GM21529 (cell line): Measurements from ENCODE around the gene COL23A1.

ENCODE experiments used
- ATAC-seq: cut with Tn5 transposase; IDR thresholded peaks from one replicate; pipeline ENCODE4 v1.9.1; 2021; ENCODE audit not compliant: unreplicated experiment

The COL23A1 gene

DNA sequence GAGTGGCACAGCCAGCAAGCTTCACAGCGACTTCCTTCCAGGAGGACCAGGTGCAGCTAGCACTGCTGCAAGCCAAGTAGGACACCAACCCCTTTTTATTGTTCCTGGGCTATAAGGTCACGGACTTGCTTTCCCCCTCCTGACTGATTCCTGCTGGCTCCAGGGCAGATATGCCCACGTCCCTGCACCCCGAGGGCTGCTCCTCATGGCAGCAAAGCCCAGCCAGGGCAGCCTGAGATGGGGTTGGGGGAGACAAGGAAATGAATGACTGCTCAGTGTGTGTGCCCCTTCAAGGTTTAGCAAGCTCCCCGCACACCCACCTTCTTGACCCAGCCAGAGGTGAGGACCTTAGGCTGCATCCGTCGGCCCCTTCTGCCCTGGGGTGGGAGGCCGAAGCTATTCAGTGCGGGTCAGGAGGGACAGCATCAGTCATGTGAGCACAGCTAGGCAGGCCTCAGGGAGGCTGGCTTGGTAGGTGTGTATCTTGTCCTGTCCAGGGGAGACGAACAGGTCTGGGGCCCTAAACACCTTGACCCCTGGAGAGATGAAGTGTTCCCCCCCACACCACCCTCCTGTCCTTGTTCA is 221.4 kb downstream of the COL23A1 start:
- no peak for ATAC-seq

DNA sequence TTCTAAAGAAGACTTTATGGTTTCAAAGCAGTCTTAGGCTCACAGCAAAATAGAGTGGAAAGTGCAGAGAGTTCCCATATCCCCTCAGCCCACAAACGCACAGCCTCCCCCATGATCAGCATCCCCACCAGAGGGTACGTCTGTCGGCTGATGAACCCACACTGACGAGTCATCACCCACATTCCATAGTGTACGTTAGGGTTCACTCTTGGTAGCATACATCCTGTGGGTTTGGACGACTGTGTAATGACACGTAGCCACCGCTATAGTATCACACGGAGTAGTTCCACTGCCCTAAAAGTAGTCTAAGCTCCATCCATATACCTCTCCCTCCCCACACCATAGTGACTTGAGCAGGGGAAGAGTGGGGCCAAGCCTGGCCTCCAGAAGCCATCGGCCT is 221.9 kb downstream of the COL23A1 start:
- ATAC-seq = no peak

DNA sequence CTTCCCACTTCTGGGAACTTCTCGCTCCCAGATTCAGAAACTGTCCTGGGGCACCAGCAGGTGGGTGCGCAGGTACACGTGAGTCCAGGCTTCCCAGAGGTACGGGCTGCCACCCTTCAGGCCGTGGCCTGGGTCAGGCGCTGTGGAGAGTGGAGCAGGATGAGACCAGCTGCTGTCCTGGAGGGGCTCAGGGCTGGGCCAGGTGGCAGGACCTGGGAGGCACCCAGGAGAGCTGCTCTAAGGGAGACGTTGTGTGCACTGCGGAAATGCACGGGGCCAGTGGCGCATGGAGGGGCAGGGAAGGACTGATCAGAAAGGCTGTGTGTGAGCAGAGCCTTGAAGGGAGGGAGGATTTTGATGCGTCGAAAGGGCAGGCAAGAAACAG is 222.5 kb downstream of the COL23A1 start:
- ATAC-seq = no peak

DNA sequence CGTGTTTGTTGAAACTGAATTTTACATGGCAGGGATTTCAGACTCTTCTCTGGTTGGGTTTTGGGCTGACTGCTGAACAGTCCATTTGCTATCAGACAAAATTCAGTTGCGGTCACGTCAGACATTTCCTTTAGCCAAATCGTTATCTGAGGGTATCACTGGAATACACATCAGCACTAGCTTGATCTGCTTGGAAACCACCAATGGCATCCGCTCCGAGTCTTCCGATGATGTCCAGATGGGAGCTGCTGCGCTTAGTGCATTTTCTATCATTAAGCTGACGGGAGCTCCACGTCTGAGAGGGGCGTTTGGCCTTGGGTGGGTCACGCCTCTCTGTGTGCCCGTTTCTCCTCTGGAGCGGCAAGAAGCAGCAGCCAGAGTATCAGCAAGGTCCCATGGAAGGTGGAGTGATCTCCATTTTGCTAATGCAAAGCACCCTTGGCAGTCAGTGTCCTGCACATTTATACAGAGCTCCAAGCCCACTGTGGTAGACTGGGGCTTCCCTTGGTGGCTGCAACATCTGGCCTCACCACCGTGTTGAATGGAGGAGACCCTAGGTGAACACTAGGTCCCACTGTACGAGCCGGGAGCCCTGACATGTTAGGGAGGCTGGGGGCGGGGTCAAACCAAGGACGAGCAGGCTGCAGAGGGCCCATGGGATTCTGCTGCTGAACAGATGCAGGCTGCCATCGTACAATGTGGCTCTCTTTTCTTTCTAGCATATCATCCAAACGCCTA is 223.0 kb downstream of the COL23A1 start:
- ATAC-seq = no peak

DNA sequence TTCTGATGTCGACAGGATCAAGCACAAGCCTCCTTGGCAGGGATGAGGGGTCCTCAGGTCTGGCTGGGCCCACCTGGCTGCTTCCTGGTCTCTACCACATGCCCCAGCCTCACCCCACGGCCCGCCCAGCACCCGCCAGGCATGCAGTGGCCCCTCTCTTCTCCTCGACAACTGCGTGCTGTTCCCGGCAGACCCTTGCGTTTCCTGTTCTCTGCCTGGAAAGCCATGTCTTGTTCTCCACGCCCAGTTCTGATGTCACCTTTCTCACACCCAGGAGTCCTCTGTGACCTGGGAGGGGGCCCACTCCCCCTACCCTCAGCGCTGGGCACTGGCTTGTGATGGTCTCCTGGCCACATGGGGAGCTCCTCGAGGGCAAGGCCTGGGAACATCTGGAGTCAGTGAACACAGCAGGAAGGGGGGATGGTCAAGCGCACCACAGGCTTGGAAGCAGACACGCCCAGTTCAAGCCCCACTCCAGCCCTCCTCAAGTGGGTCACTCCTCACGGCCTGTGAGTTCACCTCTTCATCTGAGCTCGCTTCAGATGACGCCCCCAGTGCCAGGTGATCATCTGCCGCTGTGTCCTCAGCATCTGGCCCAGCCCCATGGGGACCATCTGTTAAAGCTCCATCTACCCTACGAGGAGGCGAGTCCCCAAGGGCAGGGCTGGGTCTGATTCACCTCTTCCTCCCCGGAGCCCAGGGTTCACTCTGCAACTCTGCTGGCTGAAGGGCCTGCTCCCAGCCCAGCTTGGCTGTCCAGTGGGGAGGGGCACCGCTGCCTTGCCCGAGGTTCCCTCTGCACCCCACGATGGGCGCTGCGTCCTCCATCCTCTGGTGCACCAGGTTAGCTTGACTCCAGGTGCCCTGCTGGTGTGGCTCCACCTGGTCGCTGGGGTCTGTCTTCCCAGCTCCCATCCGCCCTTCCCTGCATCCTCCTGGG is 224.4 kb downstream of the COL23A1 start:
- no peak for ATAC-seq

- ATAC-seq = no peak
Observed at GRCh38 chr5:178364326-178364675, 225.9 kb downstream of the COL23A1 start.

DNA sequence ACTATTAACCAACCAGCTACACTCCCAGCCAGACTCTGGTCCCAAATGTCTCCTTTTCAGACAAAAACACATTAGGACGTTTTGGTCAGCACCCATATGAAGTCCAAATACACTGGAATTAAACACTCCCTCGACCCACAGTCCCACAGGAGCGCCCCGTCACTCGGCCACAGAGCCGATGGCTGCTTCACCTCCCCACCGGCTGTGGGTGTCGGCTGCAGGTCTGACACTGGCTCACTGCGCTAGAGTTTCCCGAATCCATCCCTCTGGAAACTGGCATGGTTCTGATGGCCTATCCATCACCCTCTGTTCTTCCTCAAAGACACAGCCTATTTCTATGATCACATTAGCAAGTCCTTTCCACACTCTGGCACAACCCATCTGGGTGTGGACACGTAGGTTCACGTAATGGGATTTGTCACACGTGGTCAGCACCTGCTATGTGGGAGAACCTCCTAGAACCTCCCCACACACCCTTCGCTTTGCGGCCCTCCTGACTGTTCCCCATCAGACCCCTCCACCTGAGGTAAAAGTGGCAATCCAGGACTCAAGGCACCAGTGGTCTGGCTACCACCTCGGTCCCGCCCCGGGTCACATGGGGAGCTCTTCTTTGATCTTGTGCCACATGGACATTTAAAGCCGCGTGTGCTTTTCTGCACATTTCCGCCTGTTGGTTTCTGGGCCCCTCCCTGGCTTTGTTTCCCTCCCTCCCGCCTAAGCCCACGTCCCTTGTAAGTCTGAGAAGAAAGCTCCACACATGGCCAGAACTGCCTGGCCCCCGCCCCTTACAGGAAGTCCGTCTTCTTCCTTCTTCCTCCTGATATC is 226.5 kb downstream of the COL23A1 start:
- ATAC-seq = no peak

DNA sequence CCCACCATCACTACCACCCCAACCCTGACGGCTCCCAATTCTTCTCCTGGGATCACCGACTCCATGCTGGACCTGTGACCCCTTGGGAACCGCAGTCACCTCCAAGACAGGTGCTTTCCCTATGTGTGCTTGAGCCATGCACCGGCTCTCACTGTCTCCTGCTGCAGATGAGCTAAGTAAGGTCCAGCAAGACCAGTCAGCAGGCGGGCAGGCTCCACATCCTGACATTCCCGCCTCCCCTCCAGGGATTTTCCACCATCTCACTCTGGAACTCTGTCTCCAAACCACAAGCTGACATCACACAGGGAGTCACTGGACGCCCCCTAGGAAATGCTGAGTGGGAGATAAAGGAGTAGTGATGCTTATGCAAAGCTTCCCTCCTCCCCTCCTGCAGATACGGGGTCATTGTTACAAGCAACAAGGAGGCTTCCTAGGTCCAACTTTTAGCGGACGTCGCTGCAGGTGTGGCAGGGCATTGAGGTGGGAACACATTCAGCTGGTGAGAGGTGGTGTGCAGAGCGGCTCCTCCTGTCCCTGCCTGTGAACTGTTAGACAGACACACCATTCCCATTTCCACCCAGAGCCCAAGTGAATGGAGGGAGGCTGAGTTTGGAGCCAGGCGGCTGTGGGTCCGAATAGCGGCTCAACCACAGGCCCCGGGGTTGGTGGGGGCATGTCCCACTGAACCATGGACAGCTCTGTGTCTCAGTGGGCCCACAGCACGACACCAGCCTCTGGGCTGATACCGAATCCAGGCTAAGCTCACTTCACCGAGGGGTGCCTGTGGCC is 228.3 kb downstream of the COL23A1 start:
- ATAC-seq = no peak

GRCh38 chr5:178360926-178361235 is 229.3 kb downstream of the COL23A1 start:
- no peak for ATAC-seq

GRCh38 chr5:178360222-178360925 is 229.8 kb downstream of the COL23A1 start:
- ATAC-seq = no peak

- no peak for ATAC-seq
Observed at GRCh38 chr5:178359738-178360137, 230.5 kb downstream of the COL23A1 start.

- no peak for ATAC-seq
Observed at GRCh38 chr5:178357678-178358077, 232.5 kb downstream of the COL23A1 start.

- ATAC-seq = no peak
Observed at GRCh38 chr5:178357121-178357521, 233.1 kb downstream of the COL23A1 start.

- ATAC-seq = no peak
Observed at GRCh38 chr5:178356431-178356872, 233.7 kb downstream of the COL23A1 start.

GRCh38 chr5:178355671-178356070 is 234.5 kb downstream of the COL23A1 start:
- no peak for ATAC-seq

GRCh38 chr5:178353461-178353860 is 236.7 kb downstream of the COL23A1 start:
- ATAC-seq = no peak

GRCh38 chr5:178352035-178352349 is 238.2 kb downstream of the COL23A1 start:
- ATAC-seq = no peak

DNA sequence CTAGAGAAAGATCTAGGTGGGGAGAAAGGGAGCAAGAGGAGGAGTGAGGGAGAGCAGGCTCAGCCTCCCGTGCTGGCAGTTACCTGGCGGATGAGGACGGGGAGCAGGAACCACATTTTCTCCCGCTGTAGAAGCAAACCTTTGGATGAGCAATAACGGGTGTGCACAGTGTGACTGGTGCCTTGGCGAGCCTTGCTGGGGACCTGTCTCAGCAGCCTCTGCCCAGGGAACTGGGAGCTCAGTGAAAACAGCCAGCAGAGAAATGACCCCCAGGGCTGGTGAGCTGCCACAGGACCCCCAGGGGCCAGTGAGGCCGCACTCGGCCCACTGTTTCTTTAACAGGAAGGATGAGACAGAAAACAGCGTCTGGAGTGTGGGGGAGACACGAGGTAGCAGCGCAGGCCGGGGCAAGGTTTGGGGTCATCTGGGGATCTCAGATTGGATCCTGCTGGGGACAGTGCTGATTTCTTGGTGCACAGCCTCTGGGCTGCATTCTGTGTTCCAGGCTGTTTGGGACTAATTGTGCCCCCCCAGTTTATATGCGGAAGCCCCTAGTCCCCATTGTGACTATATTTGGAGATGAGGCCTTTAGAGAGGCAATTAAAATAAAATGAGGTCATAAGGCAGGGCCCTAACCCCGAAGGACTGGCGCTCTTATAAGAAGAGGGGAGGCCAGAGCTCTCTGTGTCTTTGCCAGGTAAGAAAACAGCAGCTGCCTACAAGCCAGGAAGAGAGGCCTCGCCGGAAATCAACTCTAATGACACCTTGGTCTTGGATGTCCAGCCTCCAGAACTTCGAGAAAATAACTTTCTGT is 238.8 kb downstream of the COL23A1 start:
- no peak for ATAC-seq
